H1 (cell line): Measurements from ENCODE around the gene MCF2L. TPM values are rescaled to one million over a fixed set of nuclear protein-coding genes. Genes with fewer than 3 reads are reported as not detected.
A peak's percentile ranks its signal among the peaks of the same experiment; 100 is the strongest.

Experiments
- CTCF ChIA-PET: fragments of 300-600 bp; sonication (Branson Sonifier 250); formaldehyde crosslinking; loops from one replicate; lab custom pipeline; 2021; ENCODE audit not compliant: partially characterized antibody; lab: Charles Lee
- POLR2A ChIA-PET: fragments of 300-600 bp; sonication (Branson Sonifier 250); formaldehyde crosslinking; loops from one replicate; lab custom pipeline; 2021; ENCODE audit warnings: inconsistent platforms; ENCODE audit not compliant: partially characterized antibody; lab: Charles Lee
- DNase-seq, 2 experiments: peaks; one replicate each; pipeline versions ENCODE4 v3.0.0 to v3.0.0-alpha.2; 2010 to 2022; ENCODE audit warnings: low spot score in 2 of 2, low read depth in 1 of 2, mixed read lengths in 1 of 2
- FAIRE-seq: peaks from 2 replicates; lab custom pipeline; 2011; peaks lifted over from hg19 to GRCh38; lab: Jason Lieb, UNC
- H2AFZ ChIP-seq: 2 replicates; pipeline ENCODE4 v1.8.1; 2012; ENCODE audit warnings: low read length, inconsistent platforms
- H2AK5ac ChIP-seq: 2 replicates; pipeline ENCODE4 v1.6.1; 2013; ENCODE audit warnings: low read depth, low read length
- H2BK120ac ChIP-seq: replicated peaks from 2 replicates; pipeline ENCODE3; 2013; ENCODE audit warnings: low read depth, low read length, inconsistent platforms
- H2BK12ac ChIP-seq: 2 replicates; pipeline ENCODE4 v1.6.1; 2013; ENCODE audit warnings: low read depth, low read length
- H2BK15ac ChIP-seq: 2 replicates; pipeline ENCODE4 v1.6.1; 2013; ENCODE audit warnings: low read length
- H2BK20ac ChIP-seq: 2 replicates; pipeline ENCODE4 v1.6.1; 2013; ENCODE audit warnings: low read length
- H2BK5ac ChIP-seq: 2 replicates; pipeline ENCODE4 v1.6.1; 2013; ENCODE audit warnings: low read depth, low read length
- H3K14ac ChIP-seq: 2 replicates; pipeline ENCODE4 v1.6.1; 2013; ENCODE audit warnings: inconsistent platforms; ENCODE audit not compliant: insufficient read length
- H3K18ac ChIP-seq: 2 replicates; pipeline ENCODE4 v1.6.1; 2013; ENCODE audit warnings: low read length; ENCODE audit errors: extremely low read depth
- H3K23ac ChIP-seq: 2 replicates; pipeline ENCODE4 v1.6.1; 2013; ENCODE audit warnings: inconsistent platforms; ENCODE audit not compliant: insufficient read length
- H3K23me2 ChIP-seq: 2 replicates; pipeline ENCODE4 v1.6.1; 2013; ENCODE audit warnings: low read depth, low read length
- H3K27ac ChIP-seq: 2 replicates; pipeline ENCODE4 v1.6.1; 2011; ENCODE audit warnings: low read depth, low read length, inconsistent platforms
- H3K27me3 ChIP-seq, 4 experiments: replicated peaks in 1 of 4; 1 replicate in 1 of 4; 2 replicates in 3 of 4; pipeline versions ENCODE4 v1.6.1 to v1.8.1; 2011 to 2013; ENCODE audit warnings: low read length in 3 of 4, mild to moderate bottlenecking in 3 of 4, inconsistent platforms in 2 of 4, mixed read lengths in 2 of 4, moderate library complexity in 1 of 4; ENCODE audit not compliant: control insufficient read depth in 3 of 4, insufficient read depth in 3 of 4; ENCODE audit errors: extremely low read depth in 1 of 4
- H3K36me3 ChIP-seq, 4 experiments: 2 replicates each; pipeline versions ENCODE4 v1.6.1 to v1.8.1; 2011 to 2013; ENCODE audit warnings: mild to moderate bottlenecking in 4 of 4, low read length in 3 of 4, moderate library complexity in 2 of 4, control low read depth in 1 of 4, inconsistent platforms in 1 of 4; ENCODE audit not compliant: insufficient read depth in 4 of 4, control insufficient read depth in 2 of 4
- H3K4ac ChIP-seq: replicated peaks from 2 replicates; pipeline ENCODE3; 2013; ENCODE audit warnings: low read length, low read depth, mixed read lengths, inconsistent platforms; ENCODE audit not compliant: insufficient read length
- H3K4me1 ChIP-seq, 4 experiments: replicated peaks in 1 of 4; 1 replicate in 1 of 4; 2 replicates in 3 of 4; pipeline versions ENCODE4 v1.6.1 to v1.8.1; 2011 to 2013; ENCODE audit warnings: low read length in 3 of 4, inconsistent platforms in 2 of 4, mixed read lengths in 1 of 4; ENCODE audit not compliant: insufficient read depth in 4 of 4, control insufficient read depth in 3 of 4
- H3K4me2 ChIP-seq, 2 experiments: 2 replicates each; pipeline versions ENCODE4 v1.6.1 to v1.8.1; 2011 to 2013; ENCODE audit warnings: low read depth in 2 of 2, low read length in 2 of 2, control low read depth in 1 of 2, inconsistent platforms in 1 of 2, mild to moderate bottlenecking in 1 of 2; ENCODE audit not compliant: insufficient read depth in 1 of 2
- H3K4me3 ChIP-seq, 4 experiments: fragments of 200-600, 300-600 bp in 1 of 4; sonication (generic), shearing (Covaris generic), sonication (Bioruptor Twin) in 1 of 4; 2 replicates each; pipeline versions ENCODE4 v1.5.1 to v1.8.1; 2011 to 2016; ENCODE audit warnings: low read length in 4 of 4, low read depth in 3 of 4, control low read depth in 2 of 4, inconsistent platforms in 2 of 4, mild to moderate bottlenecking in 2 of 4, mixed read lengths in 1 of 4, moderate library complexity in 1 of 4; ENCODE audit not compliant: insufficient read depth in 2 of 4; ENCODE audit errors: extremely low read depth in 1 of 4
- H3K56ac ChIP-seq: replicated peaks from 2 replicates; pipeline ENCODE3; 2013; ENCODE audit warnings: low read depth, mild to moderate bottlenecking, mixed read lengths, low read length, inconsistent platforms; ENCODE audit not compliant: insufficient read length
- H3K79me1 ChIP-seq: 2 replicates; pipeline ENCODE4 v1.6.1; 2013; ENCODE audit warnings: low read depth, low read length, control low read depth
- H3K79me2 ChIP-seq, 2 experiments: 2 replicates each; pipeline versions ENCODE4 v1.6.1 to v1.8.1; 2012 to 2013; ENCODE audit warnings: low read length in 2 of 2, mild to moderate bottlenecking in 2 of 2, inconsistent platforms in 1 of 2; ENCODE audit not compliant: insufficient read depth in 2 of 2, control insufficient read depth in 1 of 2
- H3K9ac ChIP-seq, 4 experiments: replicated peaks in 1 of 4; 1 replicate in 1 of 4; 2 replicates in 3 of 4; pipeline versions ENCODE4 v1.6.1 to v1.8.1; 2011 to 2013; ENCODE audit warnings: low read depth in 3 of 4, low read length in 3 of 4, control low read depth in 2 of 4, mild to moderate bottlenecking in 2 of 4, moderate library complexity in 2 of 4, inconsistent platforms in 1 of 4; ENCODE audit errors: extremely low read depth in 1 of 4
- H3K9me3 ChIP-seq, 2 experiments: 2 replicates each; pipeline versions ENCODE4 v1.6.1 to v1.8.1; 2012 to 2013; ENCODE audit warnings: mild to moderate bottlenecking in 2 of 2, moderate library complexity in 2 of 2, control low read depth in 1 of 2, inconsistent platforms in 1 of 2, low read depth in 1 of 2, low read length in 1 of 2, mixed read lengths in 1 of 2; ENCODE audit not compliant: insufficient read depth in 2 of 2
- H4K20me1 ChIP-seq, 2 experiments: replicated peaks in 1 of 2; 2 replicates each; pipeline versions ENCODE3 to v1.8.1; 2011 to 2013; ENCODE audit warnings: inconsistent platforms in 2 of 2, low read length in 2 of 2, mild to moderate bottlenecking in 1 of 2; ENCODE audit not compliant: insufficient read depth in 2 of 2, control insufficient read depth in 1 of 2
- H4K5ac ChIP-seq: 2 replicates; pipeline ENCODE4 v1.6.1; 2013; ENCODE audit warnings: low read length, low read depth, mixed read lengths, inconsistent platforms; ENCODE audit not compliant: insufficient read length
- H4K8ac ChIP-seq: 2 replicates; pipeline ENCODE4 v1.8.0; 2013; ENCODE audit warnings: mild to moderate bottlenecking, moderate library complexity, low read length, inconsistent platforms; ENCODE audit not compliant: insufficient read depth; ENCODE audit errors: extremely low read depth
- H4K91ac ChIP-seq: replicated peaks from 2 replicates; pipeline ENCODE3; 2013; ENCODE audit warnings: low read length, mixed read lengths, inconsistent platforms; ENCODE audit not compliant: insufficient read length
- CHD1 ChIP-seq: IDR thresholded peaks from 2 replicates; pipeline ENCODE4 v1.6.1; 2012; ENCODE audit warnings: low read depth, low read length, improper control_type of control experiment
- CTCF ChIP-seq, 3 experiments: IDR thresholded peaks; 1 replicate in 2 of 3; 2 replicates in 1 of 3; pipeline versions ENCODE4 v1.5.1 to v1.6.1; 2011; ENCODE audit warnings: low read length in 3 of 3, mild to moderate bottlenecking in 3 of 3, inconsistent platforms in 2 of 3, low read depth in 1 of 3, moderate library complexity in 1 of 3; ENCODE audit not compliant: insufficient read depth in 1 of 3; ENCODE audit errors: control extremely low read depth in 1 of 3
- GTF2F1 ChIP-seq: IDR thresholded peaks from 2 replicates; pipeline ENCODE4 v1.6.1; 2012; ENCODE audit warnings: low read depth, low read length, improper control_type of control experiment, borderline replicate concordance
- SIN3A ChIP-seq, 2 experiments: IDR thresholded peaks in 1 of 2; conservative IDR thresholded peaks in 1 of 2; 2 replicates each; pipeline ENCODE4 v1.6.1; 2011 to 2012; ENCODE audit warnings: low read length in 2 of 2, improper control_type of control experiment in 1 of 2, low read depth in 1 of 2, mild to moderate bottlenecking in 1 of 2
- WGBS, 2 experiments: shearing (Covaris generic) in 1 of 2; methylation state at CpG; one replicate each; pipeline versions ENCODE4 v1.1.6 to v1.1.7; 2013 to 2015; ENCODE audit warnings: low lambda C conversion rate in 2 of 2, mixed read lengths in 2 of 2, inconsistent platforms in 1 of 2, low coverage in 1 of 2, missing lambda C conversion rate in 1 of 2; ENCODE audit not compliant: insufficient replicate concordance in 2 of 2, insufficient coverage in 1 of 2, insufficient read length in 1 of 2; ENCODE audit errors: extremely low coverage in 1 of 2, missing lambda C conversion rate in 1 of 2; 5-methylcytosine and 5-hydroxymethylcytosine counted together
- polyA plus RNA-seq, 7 experiments: library from polyadenylated mRNA; depleted of rRNA in 3 of 7; stranded (reverse) in 5 of 7; unstranded in 2 of 7; fragments of >200 nt in 5 of 7; fragments of 200-250 nt in 2 of 7; gene quantifications; 1 replicate in 5 of 7; 2 replicates in 1 of 7; 4 replicates in 1 of 7; pipeline versions ENCODE4 v1.2.1 to v1.2.3, GENCODE V29; 2011 to 2013; ENCODE audit warnings: missing spikeins in 2 of 7, mixed read lengths in 2 of 7
- total RNA-seq: library from RNA; stranded (reverse); fragmentation: NEBNext Ultra II Directional; extraction: Animal tissue kit (Norgen Biotek cat#: 25700); gene quantifications from 2 replicates; pipeline ENCODE4 v1.2.1, GENCODE V29; 2021

MCF2L gene
- total and polyA plus RNA-seq, 2 of the 8 experiments (the other 6 are each of a cell fraction or from before 2014, with no cell fraction given): 10.1 to 24.4 TPM

GRCh38 chr13:112972867-112973576, 4.0 kb downstream of the MCF2L start:
- Histone ChIP-seq H3K56ac (peak overlapping the region; percentile 94), H2BK15ac (no peak overlapping the region), H4K8ac (no peak overlapping the region), H3K4ac (no peak overlapping the region), H2AFZ (no peak overlapping the region), H3K79me2 (no peaks in the 10 kb centered on the region), H2AK5ac (no peak overlapping the region), H4K91ac (no peak overlapping the region), H3K14ac (no peak overlapping the region), H3K4me1 (peaks cover 0 to 3% (median under 1%) of the 10 kb centered on the region in 4 experiments; a peak in 2 of 7 replicates), H3K4me2 (no peak overlapping the region), H3K23me2 (peaks cover 22% of the 10 kb centered on the region), H2BK20ac (no peak overlapping the region), H2BK120ac (no peak overlapping the region), H3K9me3 (peaks cover 4% of the 10 kb centered on the region in 2 experiments; a peak in 3 of 4 replicates), H3K79me1 (peaks cover 10% of the 10 kb centered on the region), H3K27me3 (peaks cover 0 to 8% (median 2%) of the 10 kb centered on the region in 4 experiments; a peak in 4 of 7 replicates), H4K20me1 (peaks cover 0 to 19% of the 10 kb centered on the region in 2 experiments), H3K27ac (no peak overlapping the region), H3K4me3 (no peak overlapping the region), H3K18ac (no peak overlapping the region), H3K23ac (no peak overlapping the region), H3K9ac (no peak overlapping the region), H2BK5ac (no peak overlapping the region), H2BK12ac (no peak overlapping the region), H4K5ac (no peak overlapping the region), H3K36me3 (no peaks in the 10 kb centered on the region)
- FAIRE-seq (no peak), DNase-seq (no peak)
- POLR2A ChIA-PET: interaction anchor here (1.2 to 1.8 kb wide), 4 partner anchors 8 to 236 kb away, joined by 3 to 4 read pairs (median 4); partner anchors contain the start of gene PCID2
- WGBS, 2 experiments: 91% methylated on average over 19 of the region's 19 CpGs; no CpG with 5 or more reads in 1 of the 2 experiments
- CTCF ChIA-PET: interaction anchor here (0.7 to 6.3 kb wide), 5 partner anchors 9 to 56 kb away, joined by 3 to 34 read pairs (median 6); no protein-coding TSS in a partner anchor
- no peak for TF ChIP-seq SIN3A (conservative IDR thresholded peaks at IDR 0.05 in 1 of 2, IDR thresholded peaks at IDR 0.05 in 1 of 2; ENCODE audit: low read depth in 1 of 2, low read length in 2 of 2)
- no peak for TF ChIP-seq CHD1
- no peak for TF ChIP-seq GTF2F1
- TF ChIP-seq CTCF (IDR thresholded peaks at IDR 0.05; ENCODE audit: control extremely low read depth in 1 of 3, insufficient read depth in 1 of 3, low read depth in 1 of 3, low read length in 3 of 3): no peak
